SK-N-MC (cell line): ENCODE data around the gene TEX55.

Experiments used
- EZH2 ChIP-seq: fragments of 200-600 bp; sonication (generic); IDR thresholded peaks from one replicate; pipeline ENCODE4 v1.6.1; 2017; ENCODE audit warnings: antibody characterized with exemption
- POLR2AphosphoS5 ChIP-seq: IDR thresholded peaks from 2 replicates; pipeline ENCODE4 v1.6.1; 2012; ENCODE audit warnings: mild to moderate bottlenecking, low read depth, low read length, borderline replicate concordance

GRCh38 chr3:119145500-119146167 is at the start of gene TEX55:
- TF ChIP-seq POLR2AphosphoS5 (no peak), EZH2 (no peak)
